GM13977 (cell line): Measurements from ENCODE around the gene B3GALNT2.

Experiments used
- DNase-seq: peaks from one replicate; pipeline ENCODE4 v3.0.0; 2012; ENCODE audit warnings: low spot score
- in situ Hi-C: fragments of 300-500 bp; cut with MboI; formaldehyde crosslinking; loops from one replicate; pipeline ENCODE4 v1.12.0; 2022; ENCODE audit warnings: low sequenced_read_pairs, low pct_unique_long_range_greater_than_20kb, mixed read lengths, inconsistent platforms; ENCODE audit not compliant: unreplicated experiment
- TF ChIP-seq, protein P1 (sequence below): IDR thresholded peaks from 2 replicates; pipeline ENCODE4 v1.5.1; 2012; ENCODE audit warnings: mild to moderate bottlenecking, control low read depth; ENCODE audit not compliant: insufficient read depth; ENCODE audit errors: extremely low read depth, missing control alignments

B3GALNT2 gene

DNA sequence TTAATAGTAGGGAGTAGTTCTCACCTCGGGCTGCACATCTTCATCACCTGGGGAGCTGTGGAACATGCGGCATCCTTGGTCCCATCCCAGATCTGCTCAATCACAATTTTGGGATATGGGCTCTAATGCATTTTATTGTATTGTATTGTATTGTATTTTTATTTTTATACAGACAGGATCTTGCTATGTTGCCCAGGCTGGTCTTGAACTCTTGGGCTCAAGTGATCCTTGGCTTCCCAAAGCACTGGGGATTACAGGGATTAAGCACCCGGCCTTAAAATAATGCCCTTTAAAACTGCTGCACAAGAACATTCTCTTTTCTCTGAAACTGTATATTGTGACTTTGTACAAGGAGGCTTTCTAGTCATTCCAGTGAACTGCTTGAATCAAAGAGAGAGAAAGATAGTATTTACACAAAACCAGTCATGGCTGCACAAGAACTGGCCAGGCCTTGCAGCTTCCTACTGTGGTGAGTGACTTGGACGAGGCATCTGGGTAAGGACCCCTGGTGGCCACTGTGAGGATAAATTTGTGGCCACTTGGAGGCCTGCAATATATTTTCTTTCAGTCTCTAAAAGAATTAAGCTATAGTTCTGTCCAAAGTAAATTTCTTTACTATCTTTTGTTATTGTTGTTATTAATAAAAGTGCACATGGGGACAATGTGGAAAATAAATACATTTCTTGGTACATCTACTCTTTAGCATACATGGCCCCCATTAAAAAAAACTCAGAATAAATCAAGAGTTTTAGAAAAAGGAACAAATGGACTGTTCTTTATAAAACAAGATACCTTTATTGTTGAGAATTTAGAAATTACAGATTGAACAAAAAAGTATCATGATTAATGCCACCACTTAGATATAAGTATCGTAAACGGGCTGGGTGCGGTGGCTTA lies 89.0 kb downstream of the B3GALNT2 start:
- in situ Hi-C loops = loop anchor here (5.0 to 10.0 kb wide), 2 partner anchors 168 to 310 kb away; no protein-coding TSS in a partner anchor
- TF ChIP-seq, protein P1, sequence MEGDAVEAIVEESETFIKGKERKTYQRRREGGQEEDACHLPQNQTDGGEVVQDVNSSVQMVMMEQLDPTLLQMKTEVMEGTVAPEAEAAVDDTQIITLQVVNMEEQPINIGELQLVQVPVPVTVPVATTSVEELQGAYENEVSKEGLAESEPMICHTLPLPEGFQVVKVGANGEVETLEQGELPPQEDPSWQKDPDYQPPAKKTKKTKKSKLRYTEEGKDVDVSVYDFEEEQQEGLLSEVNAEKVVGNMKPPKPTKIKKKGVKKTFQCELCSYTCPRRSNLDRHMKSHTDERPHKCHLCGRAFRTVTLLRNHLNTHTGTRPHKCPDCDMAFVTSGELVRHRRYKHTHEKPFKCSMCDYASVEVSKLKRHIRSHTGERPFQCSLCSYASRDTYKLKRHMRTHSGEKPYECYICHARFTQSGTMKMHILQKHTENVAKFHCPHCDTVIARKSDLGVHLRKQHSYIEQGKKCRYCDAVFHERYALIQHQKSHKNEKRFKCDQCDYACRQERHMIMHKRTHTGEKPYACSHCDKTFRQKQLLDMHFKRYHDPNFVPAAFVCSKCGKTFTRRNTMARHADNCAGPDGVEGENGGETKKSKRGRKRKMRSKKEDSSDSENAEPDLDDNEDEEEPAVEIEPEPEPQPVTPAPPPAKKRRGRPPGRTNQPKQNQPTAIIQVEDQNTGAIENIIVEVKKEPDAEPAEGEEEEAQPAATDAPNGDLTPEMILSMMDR = peak; percentile 78
- peak; percentile 72 for DNase-seq

DNA sequence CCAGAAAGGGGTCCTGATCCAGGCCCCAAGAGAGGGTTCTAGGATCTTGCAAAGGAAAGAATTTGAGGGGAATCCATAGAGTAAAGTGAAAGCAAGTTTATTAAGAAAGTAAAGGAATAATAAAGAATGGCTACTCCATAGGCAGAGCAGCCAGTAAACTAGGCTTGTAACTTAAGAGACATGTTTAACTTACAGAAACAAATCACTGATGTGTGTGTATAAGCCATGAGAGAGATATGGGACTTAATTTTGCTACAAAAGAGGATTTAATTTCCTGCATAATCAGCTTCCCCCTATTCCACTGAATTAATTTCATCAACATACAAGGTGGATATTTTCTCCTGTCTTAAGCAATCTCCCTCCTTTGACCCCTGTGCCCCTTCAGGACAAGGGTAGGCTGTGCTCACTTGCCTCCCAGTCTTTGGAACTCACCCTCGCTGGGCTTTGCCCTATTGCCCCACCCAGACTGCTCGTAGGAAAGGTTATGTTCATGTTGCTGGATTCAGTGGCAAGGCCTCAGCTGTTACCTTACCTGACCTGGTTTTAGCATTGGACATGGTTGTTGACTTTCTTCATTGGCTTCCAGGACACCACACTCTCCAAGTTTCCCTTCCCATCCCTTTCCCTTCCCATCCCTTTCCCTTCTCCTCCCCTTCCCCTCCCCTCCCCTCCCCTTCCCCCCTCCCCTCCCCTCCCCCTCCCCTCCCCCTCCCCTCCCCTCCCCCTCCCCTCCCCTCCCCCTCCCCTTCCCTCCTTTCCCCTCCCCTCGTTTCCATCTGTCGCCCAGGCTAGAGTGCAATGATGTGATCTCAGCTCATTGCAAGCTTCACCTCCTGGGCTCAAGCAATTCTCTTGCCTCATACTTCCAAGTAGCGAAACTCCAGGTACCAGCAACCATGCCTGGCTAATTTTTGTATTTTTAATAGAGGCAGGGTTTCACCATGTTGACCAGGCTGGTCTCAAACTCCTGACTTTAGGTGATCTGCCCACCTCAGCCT lies 92.5 kb downstream of the B3GALNT2 start:
- no peak for DNase-seq
- TF ChIP-seq, protein P1 = no peak
- in situ Hi-C loops = loop anchor here (10.0 kb wide), 1 partner anchor 307 kb away; no protein-coding TSS in a partner anchor

DNA sequence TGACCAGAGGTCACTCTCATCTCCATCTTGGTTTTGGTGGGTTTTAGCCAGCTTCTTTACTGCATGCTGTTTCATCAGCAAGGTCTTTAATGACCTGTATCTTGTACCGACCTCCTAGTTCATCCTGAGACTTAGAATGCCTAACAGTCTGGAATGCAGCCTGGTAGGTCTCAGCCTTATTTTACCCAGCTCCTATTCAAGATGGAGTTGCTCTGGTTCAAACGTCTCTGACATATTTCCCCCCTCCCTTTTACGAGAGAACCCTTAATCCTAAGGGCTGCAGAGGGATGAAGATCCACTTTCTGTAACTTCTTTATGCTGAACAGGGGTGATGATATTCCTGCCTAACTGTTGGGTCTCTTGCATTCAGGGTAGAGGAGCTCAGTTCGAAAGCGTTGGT lies 93.8 kb downstream of the B3GALNT2 start:
- in situ Hi-C loops = loop anchor here (10.0 kb wide), 1 partner anchor 306 kb away; no protein-coding TSS in a partner anchor
- TF ChIP-seq, protein P1 = no peak
- DNase-seq = no peak

DNA sequence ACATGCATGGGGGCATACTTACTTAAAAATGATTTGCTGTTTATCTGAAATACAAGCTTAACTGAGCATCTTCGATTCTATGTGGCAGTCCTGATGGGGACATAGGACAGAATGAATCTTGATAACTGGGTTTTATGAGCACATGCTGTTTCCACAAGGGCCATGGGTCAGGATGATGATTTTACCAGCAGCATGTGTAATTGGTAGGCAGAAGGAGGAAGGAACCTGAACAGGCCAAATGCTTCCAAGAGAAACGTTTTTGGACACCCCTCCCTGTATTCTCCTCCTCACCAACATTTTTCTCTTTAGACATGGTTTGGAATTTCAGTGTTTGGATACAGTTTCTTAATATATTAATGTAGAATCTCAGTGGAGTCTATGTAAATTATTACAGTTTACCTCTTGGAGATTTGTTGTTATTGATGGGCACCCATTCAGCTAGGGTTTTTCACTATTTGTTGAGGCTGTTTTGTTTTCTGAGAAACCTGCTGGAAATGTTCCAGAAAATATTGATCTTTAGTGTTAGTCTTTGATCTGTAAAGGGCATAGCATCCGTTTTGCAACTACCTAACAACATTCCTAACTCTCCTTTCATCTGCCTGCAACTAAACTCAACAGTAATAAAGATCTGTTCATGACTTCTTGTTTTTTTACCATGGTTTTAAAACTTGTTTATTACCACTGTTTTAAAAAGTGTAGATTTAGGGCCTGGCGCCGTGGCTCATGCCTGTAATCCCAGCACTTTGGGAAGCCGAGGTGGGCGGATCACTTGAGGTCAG lies 95.0 kb downstream of the B3GALNT2 start:
- TF ChIP-seq, protein P1 = no peak
- in situ Hi-C loops = no loop called here
- no peak for DNase-seq

DNA sequence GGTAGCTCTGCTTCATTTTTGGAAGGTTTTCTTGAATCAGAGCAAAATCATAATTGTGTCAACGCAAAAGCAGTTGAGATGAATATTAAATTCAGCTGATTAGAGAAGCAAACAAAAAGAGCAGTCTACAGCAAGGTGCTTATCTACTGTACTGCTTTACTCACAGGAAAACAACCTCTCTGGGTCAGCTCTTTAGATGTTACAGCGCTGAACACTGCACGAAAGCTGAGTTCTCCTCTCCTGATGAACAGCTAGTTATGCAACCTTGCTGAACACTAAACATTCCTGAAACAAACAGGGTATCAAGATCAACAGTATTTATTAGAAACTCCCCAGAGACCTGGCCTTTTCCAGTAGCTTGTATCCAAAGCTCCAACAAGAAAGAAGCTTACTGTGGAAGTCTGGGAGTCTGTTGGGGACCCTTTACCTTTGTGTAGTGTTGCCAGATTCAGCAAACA lies 95.7 kb downstream of the B3GALNT2 start:
- DNase-seq = no peak
- in situ Hi-C loops = no loop called here
- TF ChIP-seq, protein P1 = no peak
